OCI-LY7 (cell line): ENCODE results near the gene UBXN2A. TPM values are rescaled to one million over a fixed set of nuclear protein-coding genes. Genes with fewer than 3 reads are reported as not detected.

ENCODE experiments used
- BruUV-seq: library from RNA; stranded (reverse); fragments of 400-500 nt; replicated peaks from 2 replicates; lab custom pipeline; 2021; lab: Mats Ljungman, UMichigan
- CTCF ChIA-PET: fragments of 300-600 bp; sonication (Branson Sonifier 250); formaldehyde crosslinking; loops from one replicate; lab custom pipeline; 2022; ENCODE audit warnings: antibody characterized with exemption; ENCODE audit not compliant: unreplicated experiment; lab: Charles Lee
- POLR2A ChIA-PET: fragments of 300-600 bp; sonication (Branson Sonifier 250); formaldehyde crosslinking; loops from one replicate; lab custom pipeline; 2022; ENCODE audit warnings: antibody characterized with exemption; lab: Charles Lee
- DNase-seq: peaks from one replicate; pipeline ENCODE4 v3.0.0-alpha.2; 2015; ENCODE audit warnings: low spot score
- H2AFZ ChIP-seq: fragments of 200-600 bp; sonication (generic), shearing (Covaris generic); 2 replicates; pipeline ENCODE4 v1.6.1; 2014; ENCODE audit warnings: mild to moderate bottlenecking, antibody characterized with exemption, low read length, moderate library complexity
- H3K27ac ChIP-seq: fragments of 200-600 bp; sonication (generic); 2 replicates; pipeline ENCODE4 v1.5.1; 2014; ENCODE audit warnings: mixed run types, low read depth, mild to moderate bottlenecking, moderate library complexity, low read length, inconsistent platforms; ENCODE audit not compliant: poor library complexity, severe bottlenecking
- H3K36me3 ChIP-seq: fragments of 200-600 bp; sonication (generic); 2 replicates; pipeline ENCODE4 v1.6.1; 2014; ENCODE audit warnings: mild to moderate bottlenecking, antibody characterized with exemption, low read length, moderate library complexity, mixed read lengths; ENCODE audit not compliant: insufficient read depth
- H3K4me1 ChIP-seq: fragments of 200-600 bp; sonication (generic); 2 replicates; pipeline ENCODE4 v1.5.1; 2014; ENCODE audit warnings: mild to moderate bottlenecking, low read length; ENCODE audit not compliant: insufficient read depth, poor library complexity, severe bottlenecking
- H3K4me2 ChIP-seq: fragments of 200-600 bp; sonication (generic); 2 replicates; pipeline ENCODE4 v1.6.1; 2014; ENCODE audit warnings: mild to moderate bottlenecking, low read length
- H3K4me3 ChIP-seq: fragments of 200-600 bp; sonication (generic); 2 replicates; pipeline ENCODE4 v1.5.1; 2014; ENCODE audit warnings: mild to moderate bottlenecking, low read depth, low read length; ENCODE audit not compliant: poor library complexity, severe bottlenecking
- H3K79me2 ChIP-seq: fragments of 200-600 bp; sonication (generic); 2 replicates; pipeline ENCODE4 v1.6.1; 2016; ENCODE audit warnings: low read depth, mild to moderate bottlenecking, low read length, moderate library complexity, mixed read lengths; ENCODE audit not compliant: insufficient read depth
- H3K9me2 ChIP-seq: fragments of 200-600 bp; sonication (generic); 2 replicates; pipeline ENCODE4 v1.6.1; 2016; ENCODE audit warnings: mild to moderate bottlenecking, low read length, mixed read lengths; ENCODE audit not compliant: insufficient read depth
- H3K9me3 ChIP-seq: fragments of 200-600 bp; sonication (generic); 2 replicates; pipeline ENCODE4 v1.6.1; 2014; ENCODE audit warnings: mild to moderate bottlenecking, mixed run types, low read length, mixed read lengths
- H4K20me1 ChIP-seq: fragments of 200-600 bp; sonication (generic); 2 replicates; pipeline ENCODE4 v1.6.1; 2014; ENCODE audit warnings: mild to moderate bottlenecking, antibody characterized with exemption, low read length, moderate library complexity, mixed read lengths; ENCODE audit not compliant: insufficient read depth
- EZH2phosphoT487 ChIP-seq: fragments of 200-600 bp; sonication (generic); IDR thresholded peaks from 2 replicates; pipeline ENCODE4 v1.6.1; 2018; ENCODE audit warnings: low read depth, borderline replicate concordance, mild to moderate bottlenecking, mixed run types, antibody characterized with exemption, low read length, moderate library complexity, mixed read lengths
- intact Hi-C: fragments of 100-400 bp; cut with micrococcal nuclease; formaldehyde crosslinking; loops from one replicate; pipeline ENCODE4 v1.10.0; 2022; ENCODE audit not compliant: unreplicated experiment
- total RNA-seq, 2 experiments: library from RNA; depleted of rRNA in 1 of 2; stranded (reverse); fragments of >200 nt in 1 of 2; shearing (Covaris generic) in 1 of 2; gene quantifications; 2 replicates each; pipeline ENCODE4 v1.2.3, GENCODE V29; 2014 to 2022
- TF ChIP-seq, protein P1 (sequence below): fragments of 200-600 bp; sonication (generic); conservative IDR thresholded peaks from 2 replicates; pipeline ENCODE4 v1.5.1; 2014; ENCODE audit warnings: mild to moderate bottlenecking, antibody characterized with exemption, low read length, moderate library complexity, mixed read lengths

The UBXN2A gene
- total RNA-seq, 2 experiments from 2014 or later = 10.0 to 15.4 TPM

GRCh38 chr2:23903034-23903433 is 37.2 kb upstream of the UBXN2A start:
- Histone ChIP-seq H3K4me2 (no peak overlapping the region), H4K20me1 (no peaks in the 10 kb centered on the region), H2AFZ (no peak overlapping the region), H3K9me3 (no peaks in the 10 kb centered on the region), H3K4me1 (no peaks in the 10 kb centered on the region), H3K79me2 (no peaks in the 10 kb centered on the region), H3K4me3 (no peak overlapping the region), H3K9me2 (no peaks in the 10 kb centered on the region), H3K27ac (no peak overlapping the region), H3K36me3 (no peaks in the 10 kb centered on the region)
- POLR2A ChIA-PET = interaction anchor here (0.6 kb wide), 1 partner anchor 38 kb away, joined by 4 read pairs; no protein-coding TSS in a partner anchor
- TF ChIP-seq, protein P1, sequence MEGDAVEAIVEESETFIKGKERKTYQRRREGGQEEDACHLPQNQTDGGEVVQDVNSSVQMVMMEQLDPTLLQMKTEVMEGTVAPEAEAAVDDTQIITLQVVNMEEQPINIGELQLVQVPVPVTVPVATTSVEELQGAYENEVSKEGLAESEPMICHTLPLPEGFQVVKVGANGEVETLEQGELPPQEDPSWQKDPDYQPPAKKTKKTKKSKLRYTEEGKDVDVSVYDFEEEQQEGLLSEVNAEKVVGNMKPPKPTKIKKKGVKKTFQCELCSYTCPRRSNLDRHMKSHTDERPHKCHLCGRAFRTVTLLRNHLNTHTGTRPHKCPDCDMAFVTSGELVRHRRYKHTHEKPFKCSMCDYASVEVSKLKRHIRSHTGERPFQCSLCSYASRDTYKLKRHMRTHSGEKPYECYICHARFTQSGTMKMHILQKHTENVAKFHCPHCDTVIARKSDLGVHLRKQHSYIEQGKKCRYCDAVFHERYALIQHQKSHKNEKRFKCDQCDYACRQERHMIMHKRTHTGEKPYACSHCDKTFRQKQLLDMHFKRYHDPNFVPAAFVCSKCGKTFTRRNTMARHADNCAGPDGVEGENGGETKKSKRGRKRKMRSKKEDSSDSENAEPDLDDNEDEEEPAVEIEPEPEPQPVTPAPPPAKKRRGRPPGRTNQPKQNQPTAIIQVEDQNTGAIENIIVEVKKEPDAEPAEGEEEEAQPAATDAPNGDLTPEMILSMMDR = no peak
- no peak for TF ChIP-seq EZH2phosphoT487
- BruUV-seq = no TSS peak
- DNase-seq = no peak
- CTCF ChIA-PET = no interaction called here
- intact Hi-C loops = no loop called here

GRCh38 chr2:23904215-23904614 is 36.0 kb upstream of the UBXN2A start:
- intact Hi-C loops = no loop called here
- Histone ChIP-seq H3K9me2 (no peaks in the 10 kb centered on the region), H3K4me1 (no peaks in the 10 kb centered on the region), H2AFZ (no peak overlapping the region), H3K36me3 (no peaks in the 10 kb centered on the region), H3K4me3 (no peak overlapping the region), H3K4me2 (no peak overlapping the region; the same call in 1 of the 2 replicates), H3K79me2 (no peaks in the 10 kb centered on the region), H4K20me1 (no peaks in the 10 kb centered on the region), H3K27ac (no peak overlapping the region), H3K9me3 (no peaks in the 10 kb centered on the region)
- ChIA-PET CTCF (no interaction called here), POLR2A (interaction anchor here (0.6 to 0.7 kb wide), 2 partner anchors 9 to 441 kb away, joined by 3 to 4 read pairs; no protein-coding TSS in a partner anchor)
- no TSS peak for BruUV-seq
- TF ChIP-seq, protein P1 = no peak
- no peak for TF ChIP-seq EZH2phosphoT487
- DNase-seq = no peak

DNA sequence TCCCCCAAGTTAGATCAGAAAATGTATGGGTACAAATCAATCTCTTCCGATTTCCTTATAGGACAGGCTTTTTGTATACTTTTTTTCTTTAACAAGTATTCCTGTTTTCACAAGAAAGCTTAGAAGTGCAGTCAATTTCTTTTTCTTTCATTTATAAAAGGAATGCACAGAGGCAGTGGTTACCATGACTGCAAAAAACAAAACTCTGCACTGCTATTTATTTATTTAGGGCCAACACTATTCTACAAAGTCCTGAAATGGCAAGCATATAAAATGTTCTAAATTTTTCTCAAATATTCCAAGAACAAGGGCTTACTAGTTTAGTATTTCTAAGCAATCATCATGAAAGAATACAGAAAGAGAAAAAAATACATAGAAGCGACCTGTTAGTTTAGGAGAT is 35.6 kb upstream of the UBXN2A start:
- Histone ChIP-seq H4K20me1 (no peaks in the 10 kb centered on the region), H3K27ac (no peak overlapping the region), H3K4me1 (no peaks in the 10 kb centered on the region), H3K4me2 (no peak overlapping the region; the same call in 1 of the 2 replicates), H3K4me3 (no peak overlapping the region), H3K9me3 (no peaks in the 10 kb centered on the region), H3K79me2 (no peaks in the 10 kb centered on the region), H3K36me3 (no peaks in the 10 kb centered on the region), H3K9me2 (no peaks in the 10 kb centered on the region), H2AFZ (no peak overlapping the region)
- TF ChIP-seq, protein P1 = no peak
- TF ChIP-seq EZH2phosphoT487 = no peak
- DNase-seq = no peak
- POLR2A ChIA-PET = interaction anchor here (0.7 to 1.5 kb wide), 3 partner anchors 9 to 30 kb away, joined by 3 to 4 read pairs (median 3); no protein-coding TSS in a partner anchor
- BruUV-seq = no TSS peak
- intact Hi-C loops = no loop called here
- CTCF ChIA-PET = no interaction called here
